B cell (primary cell): ENCODE data around the gene TTYH1. TPM values are rescaled to one million over a fixed set of nuclear protein-coding genes. Genes with fewer than 3 reads are reported as not detected.

ENCODE experiments used
- ATAC-seq: fragments of 200-7000 bp; cut with Tn5 transposase; one replicate; pipeline ENCODE4 v1.10.0; 2021; ENCODE audit warnings: low read depth, mild to moderate bottlenecking, moderate number of reproducible peaks, moderate library complexity
- CTCF ChIA-PET: fragments of 350-600 bp; sonication (Branson Sonifier 250); formaldehyde crosslinking; loops from one replicate; lab custom pipeline; 2021; ENCODE audit warnings: antibody characterized with exemption, inconsistent platforms; lab: Charles Lee
- POLR2A ChIA-PET: fragments of 350-600 bp; sonication (Branson Sonifier 250); formaldehyde crosslinking; loops from one replicate; lab custom pipeline; 2021; ENCODE audit warnings: antibody characterized with exemption; lab: Charles Lee
- DNase-seq: peaks from one replicate; pipeline ENCODE4 v3.0.0; 2013
- H2AFZ ChIP-seq: 2 replicates; pipeline ENCODE4 v1.6.1; 2012; ENCODE audit warnings: mild to moderate bottlenecking, low read depth, low read length; ENCODE audit not compliant: insufficient read depth, poor library complexity, severe bottlenecking
- H3K27ac ChIP-seq, 2 donors: 1 replicate in 1 of 2; 2 replicates in 1 of 2; pipeline ENCODE4 v1.5.1; 2012 to 2013; ENCODE audit warnings: low read length in 2 of 2, mild to moderate bottlenecking in 2 of 2, moderate library complexity in 1 of 2
- H3K27me3 ChIP-seq, 4 experiments: fragments of 200-600 bp in 1 of 4; sonication (generic) in 1 of 4; replicated peaks in 1 of 4; 1 replicate in 2 of 4; 2 replicates in 2 of 4; pipeline versions ENCODE4 v1.6.1 to v1.7.0; 2013 to 2016; ENCODE audit warnings: low read length in 3 of 4, mild to moderate bottlenecking in 2 of 4, mixed read lengths in 1 of 4, moderate library complexity in 1 of 4; ENCODE audit not compliant: insufficient read depth in 4 of 4, control insufficient read depth in 3 of 4; ENCODE audit errors: control extremely low read depth in 1 of 4
- H3K36me3 ChIP-seq, 2 experiments: replicated peaks in 1 of 2; 1 replicate in 1 of 2; 2 replicates in 1 of 2; pipeline versions ENCODE4 v1.6.1 to v1.7.1; 2013; ENCODE audit warnings: low read length in 1 of 2; ENCODE audit not compliant: insufficient read depth in 2 of 2, control insufficient read depth in 1 of 2; ENCODE audit errors: control extremely low read depth in 1 of 2, extremely low read depth in 1 of 2
- H3K4me1 ChIP-seq, 2 donors: fragments of 200-600 bp in 1 of 2; sonication (generic) in 1 of 2; 1 replicate in 1 of 2; 2 replicates in 1 of 2; pipeline versions ENCODE4 v1.5.1 to v1.6.1; 2013 to 2017; ENCODE audit warnings: low read length in 2 of 2; ENCODE audit not compliant: control insufficient read depth in 2 of 2, insufficient read depth in 2 of 2
- H3K4me2 ChIP-seq: replicated peaks from 2 replicates; pipeline ENCODE3; 2012; ENCODE audit warnings: mild to moderate bottlenecking, low read depth, low read length; ENCODE audit not compliant: poor library complexity, severe bottlenecking
- H3K4me3 ChIP-seq, 5 experiments: fragments of 200-600 bp in 1 of 5; sonication (generic) in 1 of 5; 1 replicate in 3 of 5; 2 replicates in 2 of 5; pipeline versions ENCODE4 v1.5.1 to v1.7.0; 2011 to 2016; ENCODE audit warnings: low read length in 4 of 5, mild to moderate bottlenecking in 4 of 5, low read depth in 2 of 5, control low read depth in 1 of 5, moderate library complexity in 1 of 5; ENCODE audit not compliant: insufficient read depth in 1 of 5; ENCODE audit errors: control extremely low read depth in 1 of 5, extremely low read depth in 1 of 5
- H3K79me2 ChIP-seq: fragments of 200-600 bp; sonication (generic); one replicate; pipeline ENCODE4 v1.6.0; 2016; ENCODE audit warnings: low read length; ENCODE audit not compliant: control insufficient read depth, insufficient read depth
- H3K9ac ChIP-seq: fragments of 200-600 bp; sonication (generic); 2 replicates; pipeline ENCODE4 v1.6.1; 2017; ENCODE audit warnings: mild to moderate bottlenecking, low read length, moderate library complexity
- H3K9me3 ChIP-seq, 3 donors: one replicate each; pipeline versions ENCODE4 v1.6.1 to v1.7.1; 2013; ENCODE audit warnings: low read length in 2 of 3; ENCODE audit not compliant: control insufficient read depth in 2 of 3, insufficient read depth in 1 of 3; ENCODE audit errors: control extremely low read depth in 1 of 3
- H4K20me1 ChIP-seq: 2 replicates; pipeline ENCODE4 v1.6.0; 2012; ENCODE audit warnings: mild to moderate bottlenecking, low read length; ENCODE audit not compliant: insufficient read depth, control insufficient read depth, poor library complexity, severe bottlenecking
- H3K27ac Mint-ChIP-seq: one replicate; pipeline ENCODE4 v1.8.0; 2021; ENCODE audit warnings: mixed read lengths
- H3K27me3 Mint-ChIP-seq: one replicate; pipeline ENCODE4 v1.8.0; 2021; ENCODE audit warnings: mixed read lengths
- H3K4me1 Mint-ChIP-seq: one replicate; pipeline ENCODE4 v1.8.0; 2021; ENCODE audit warnings: mixed read lengths
- H3K4me3 Mint-ChIP-seq: one replicate; pipeline ENCODE4 v1.8.0; 2021; ENCODE audit warnings: mixed read lengths
- H3K9me3 Mint-ChIP-seq: one replicate; pipeline ENCODE4 v1.8.0; 2022; ENCODE audit warnings: mixed read lengths; ENCODE audit not compliant: insufficient read depth
- EZH2 ChIP-seq: IDR thresholded peaks from 2 replicates; pipeline ENCODE4 v1.6.1; 2012; ENCODE audit warnings: borderline replicate concordance, low read depth, mild to moderate bottlenecking, moderate library complexity, low read length; ENCODE audit not compliant: insufficient read depth, poor library complexity, severe bottlenecking
- WGBS: methylation state at CpG from one replicate; pipeline ENCODE4 v1.1.5; 2013; ENCODE audit warnings: missing lambda C conversion rate; ENCODE audit not compliant: insufficient coverage; 5-methylcytosine and 5-hydroxymethylcytosine counted together
- intact Hi-C: fragments of 100-400 bp; cut with micrococcal nuclease; formaldehyde crosslinking; loops from one replicate; pipeline ENCODE4 v1.10.0; 2022
- polyA plus RNA-seq: library from polyadenylated mRNA; depleted of rRNA; stranded (reverse); fragments of >200 nt; gene quantifications from 2 replicates; pipeline ENCODE4 v1.2.3, GENCODE V29; 2012
- total RNA-seq, 2 donors: library from RNA; stranded (reverse); fragments of 120-200 nt in 1 of 2; gene quantifications; 1 replicate in 1 of 2; 2 replicates in 1 of 2; pipeline versions ENCODE4 v1.2.3 to v1.2.4, GENCODE V29; 2013 to 2022
- TF ChIP-seq, protein P1 (sequence below): fragments of 200-600 bp; IDR thresholded peaks from one replicate; pipeline ENCODE4 v1.8.0; 2022; ENCODE audit warnings: antibody characterized with exemption, mild to moderate bottlenecking

TTYH1 gene
- total and polyA plus RNA-seq, 2 donors (not counting 1 experiment from before 2014, with no cell fraction given), result not detected

- ATAC-seq, result no peak
- Mint-ChIP-seq H3K27ac (no peak overlapping the region), H3K9me3 (no peaks in the 10 kb centered on the region), H3K27me3 (peaks cover 33% of the 10 kb centered on the region), H3K4me3 (no peak overlapping the region), H3K4me1 (peaks cover 12% of the 10 kb centered on the region)
- peaks cover 9 to 17% of the 10 kb centered on the region in 2 donors for H3K4me1 ChIP-seq
- DNase-seq, result no peak
- H3K79me2 ChIP-seq, result no peaks in the 10 kb centered on the region
- H3K4me3 ChIP-seq, result no peak overlapping the region
- H4K20me1 ChIP-seq, result no peaks in the 10 kb centered on the region
- H3K9ac ChIP-seq, result no peak overlapping the region
- TF ChIP-seq, protein P1, sequence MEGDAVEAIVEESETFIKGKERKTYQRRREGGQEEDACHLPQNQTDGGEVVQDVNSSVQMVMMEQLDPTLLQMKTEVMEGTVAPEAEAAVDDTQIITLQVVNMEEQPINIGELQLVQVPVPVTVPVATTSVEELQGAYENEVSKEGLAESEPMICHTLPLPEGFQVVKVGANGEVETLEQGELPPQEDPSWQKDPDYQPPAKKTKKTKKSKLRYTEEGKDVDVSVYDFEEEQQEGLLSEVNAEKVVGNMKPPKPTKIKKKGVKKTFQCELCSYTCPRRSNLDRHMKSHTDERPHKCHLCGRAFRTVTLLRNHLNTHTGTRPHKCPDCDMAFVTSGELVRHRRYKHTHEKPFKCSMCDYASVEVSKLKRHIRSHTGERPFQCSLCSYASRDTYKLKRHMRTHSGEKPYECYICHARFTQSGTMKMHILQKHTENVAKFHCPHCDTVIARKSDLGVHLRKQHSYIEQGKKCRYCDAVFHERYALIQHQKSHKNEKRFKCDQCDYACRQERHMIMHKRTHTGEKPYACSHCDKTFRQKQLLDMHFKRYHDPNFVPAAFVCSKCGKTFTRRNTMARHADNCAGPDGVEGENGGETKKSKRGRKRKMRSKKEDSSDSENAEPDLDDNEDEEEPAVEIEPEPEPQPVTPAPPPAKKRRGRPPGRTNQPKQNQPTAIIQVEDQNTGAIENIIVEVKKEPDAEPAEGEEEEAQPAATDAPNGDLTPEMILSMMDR, result no peak
- TF ChIP-seq EZH2, result no peak
- ChIA-PET CTCF (interaction anchor here (0.9 to 1.1 kb wide), 3 partner anchors 19 to 30 kb away, joined by 3 read pairs; no protein-coding TSS in a partner anchor), POLR2A (no interaction called here)
- 88% methylated on average over 7 of the region's 7 CpGs for WGBS
- H3K27ac ChIP-seq, result no peak overlapping the region
- H3K36me3 ChIP-seq, result no peaks in the 10 kb centered on the region
- H2AFZ ChIP-seq, result no peak overlapping the region
- intact Hi-C loops, result no loop called here
- peaks cover 0 to 42% (median 11%) of the 10 kb centered on the region in 4 experiments for H3K27me3 ChIP-seq
- H3K4me2 ChIP-seq, result no peak overlapping the region
- H3K9me3 ChIP-seq, result peaks cover 0 to 4% (median 0%) of the 10 kb centered on the region in 3 donors
Observed at GRCh38 chr19:54421521-54421920, 6.3 kb downstream of the TTYH1 start.

GRCh38 chr19:54422136-54422535, 6.9 kb downstream of the TTYH1 start:
- Mint-ChIP-seq H3K4me3 (no peak overlapping the region), H3K27me3 (peaks cover 34% of the 10 kb centered on the region), H3K9me3 (no peaks in the 10 kb centered on the region), H3K27ac (no peak overlapping the region), H3K4me1 (peaks cover 10% of the 10 kb centered on the region)
- peaks cover 0 to 3% (median 0%) of the 10 kb centered on the region in 3 donors for H3K9me3 ChIP-seq
- H3K36me3 ChIP-seq, result no peaks in the 10 kb centered on the region
- no peak overlapping the region for H3K4me3 ChIP-seq
- H3K27ac ChIP-seq, result no peak overlapping the region
- H3K4me2 ChIP-seq, result no peak overlapping the region
- peaks cover 0 to 40% (median 8%) of the 10 kb centered on the region in 4 experiments for H3K27me3 ChIP-seq
- intact Hi-C loops, result no loop called here
- TF ChIP-seq, protein P1, result no peak
- no peak for TF ChIP-seq EZH2
- POLR2A ChIA-PET, result no interaction called here
- H3K9ac ChIP-seq, result no peak overlapping the region
- no peaks in the 10 kb centered on the region for H4K20me1 ChIP-seq
- H3K4me1 ChIP-seq, result peaks cover 9 to 15% of the 10 kb centered on the region in 2 donors
- WGBS, result 93% methylated on average over 18 of the region's 20 CpGs
- CTCF ChIA-PET, result interaction anchor here (1.1 kb wide), 1 partner anchor 18 kb away, joined by 3 read pairs; no protein-coding TSS in a partner anchor
- DNase-seq (no peak), ATAC-seq (no peak)
- no peak overlapping the region for H2AFZ ChIP-seq
- no peaks in the 10 kb centered on the region for H3K79me2 ChIP-seq
